HG03565 (cell line): ENCODE data around the gene DAB1.

ENCODE experiments used
- ATAC-seq: cut with Tn5 transposase; IDR thresholded peaks from one replicate; pipeline ENCODE4 v1.9.1; 2021; ENCODE audit warnings: mild to moderate bottlenecking, moderate library complexity; ENCODE audit not compliant: unreplicated experiment

DAB1 gene

GRCh38 chr1:56995414-56996100, 428.3 kb downstream of the DAB1 start:
- no peak for ATAC-seq

DNA sequence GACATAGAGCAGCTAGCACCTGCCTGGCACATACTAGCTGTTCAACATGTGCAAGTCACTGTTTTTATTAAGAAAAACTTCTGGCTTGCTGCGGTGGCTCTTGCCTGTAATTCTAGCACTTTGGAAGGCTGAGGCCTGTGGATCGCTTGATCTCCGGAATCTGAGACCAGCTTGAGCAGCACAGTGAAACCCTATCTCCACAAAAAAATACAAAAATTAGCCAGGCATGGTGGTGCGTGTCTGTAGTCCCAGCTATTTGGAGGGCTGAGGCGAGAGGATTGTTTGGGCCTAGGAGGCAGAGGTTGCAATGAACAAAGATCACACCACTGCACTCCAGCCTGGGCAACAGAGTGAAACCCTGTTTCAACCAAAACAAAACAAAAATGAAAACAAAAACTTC, 430.4 kb downstream of the DAB1 start:
- ATAC-seq, result no peak

DNA sequence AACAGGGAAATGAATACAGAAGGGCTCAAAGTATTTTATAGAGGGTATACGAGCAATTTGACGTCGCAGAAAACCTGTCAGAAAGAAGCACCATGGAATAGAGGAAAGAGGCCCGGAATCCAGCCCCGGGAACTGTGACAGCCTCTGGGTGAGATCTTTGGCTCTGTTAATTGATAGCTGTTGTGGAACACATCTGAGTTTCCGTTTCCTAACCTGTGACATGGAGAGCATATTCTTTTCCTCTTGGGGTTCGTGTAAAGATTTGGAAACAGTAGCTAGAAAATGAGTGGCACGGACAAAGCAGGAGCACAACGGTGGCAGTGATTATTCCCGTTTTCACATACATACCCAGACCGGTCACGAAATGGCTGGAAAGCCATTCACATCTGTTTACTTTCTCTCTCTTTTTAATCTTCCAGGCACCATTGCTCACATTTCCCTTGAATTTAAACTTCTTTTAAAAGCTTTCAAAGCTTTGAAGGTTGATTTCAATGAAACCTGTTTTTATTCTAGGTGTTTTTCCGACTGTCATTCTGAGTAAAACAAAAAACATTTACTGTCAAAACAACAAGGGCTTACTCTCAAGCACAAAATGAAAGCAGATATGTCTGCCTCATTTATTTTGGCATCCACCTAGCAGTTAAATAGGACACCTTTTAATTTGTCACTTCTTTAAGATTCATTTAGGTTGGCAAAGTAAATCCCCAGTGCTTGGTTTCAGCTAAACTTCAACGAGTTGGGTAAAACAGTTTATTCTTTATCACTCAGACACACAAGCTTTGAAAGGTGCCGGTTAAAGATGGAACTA, 431.3 kb downstream of the DAB1 start:
- ATAC-seq, result no peak

DNA sequence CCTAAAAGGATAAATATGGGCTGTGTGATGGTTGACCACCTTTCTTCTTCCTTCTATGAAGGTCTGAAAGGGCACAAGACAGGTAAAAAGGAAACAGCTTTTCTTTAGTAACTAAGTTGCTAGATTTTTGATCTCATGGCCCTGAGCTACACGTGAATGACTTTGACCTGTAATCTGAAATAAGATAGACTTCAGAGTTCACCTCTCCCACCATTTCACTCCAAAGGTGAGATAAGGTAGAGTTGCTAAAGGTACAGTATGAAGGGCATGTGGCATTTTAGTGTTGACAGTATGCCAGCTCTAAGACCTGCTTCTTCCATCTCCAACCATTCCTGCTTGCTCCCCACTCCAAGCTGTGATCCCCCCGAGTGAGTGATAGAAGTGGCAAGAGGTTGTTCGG, 432.3 kb downstream of the DAB1 start:
- no peak for ATAC-seq

GRCh38 chr1:56986397-56986796, 437.5 kb downstream of the DAB1 start:
- ATAC-seq, result no peak

DNA sequence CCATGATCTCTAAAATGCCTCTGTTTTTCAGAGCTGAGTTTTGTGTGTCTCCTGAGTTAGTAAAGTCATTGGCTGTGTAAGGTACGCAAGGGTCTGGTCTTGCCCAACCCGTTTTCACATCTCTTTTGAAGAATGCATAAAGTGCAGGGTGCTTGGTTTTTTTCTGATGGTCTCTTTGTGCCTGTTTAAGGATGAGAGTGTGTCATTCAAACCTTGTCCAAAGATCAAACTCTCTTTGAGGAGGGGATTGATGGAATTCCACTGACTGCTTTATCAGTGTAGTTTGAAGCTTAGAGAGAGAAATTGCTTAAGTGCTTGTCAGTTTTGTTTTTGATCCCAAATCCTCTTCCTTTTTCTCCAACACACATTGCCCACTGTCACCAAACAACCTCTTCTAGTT, 438.0 kb downstream of the DAB1 start:
- ATAC-seq, result no peak

GRCh38 chr1:56983484-56983883, 440.4 kb downstream of the DAB1 start:
- no peak for ATAC-seq

GRCh38 chr1:56979986-56980755, 443.7 kb downstream of the DAB1 start:
- no peak for ATAC-seq

- ATAC-seq, result no peak
These were observed 445.0 kb downstream of the DAB1 start for GRCh38 chr1:56978819-56979218.

GRCh38 chr1:56977910-56978309, 445.9 kb downstream of the DAB1 start:
- no peak for ATAC-seq

- no peak for ATAC-seq
These were observed 448.4 kb downstream of the DAB1 start for GRCh38 chr1:56975446-56975845.

DNA sequence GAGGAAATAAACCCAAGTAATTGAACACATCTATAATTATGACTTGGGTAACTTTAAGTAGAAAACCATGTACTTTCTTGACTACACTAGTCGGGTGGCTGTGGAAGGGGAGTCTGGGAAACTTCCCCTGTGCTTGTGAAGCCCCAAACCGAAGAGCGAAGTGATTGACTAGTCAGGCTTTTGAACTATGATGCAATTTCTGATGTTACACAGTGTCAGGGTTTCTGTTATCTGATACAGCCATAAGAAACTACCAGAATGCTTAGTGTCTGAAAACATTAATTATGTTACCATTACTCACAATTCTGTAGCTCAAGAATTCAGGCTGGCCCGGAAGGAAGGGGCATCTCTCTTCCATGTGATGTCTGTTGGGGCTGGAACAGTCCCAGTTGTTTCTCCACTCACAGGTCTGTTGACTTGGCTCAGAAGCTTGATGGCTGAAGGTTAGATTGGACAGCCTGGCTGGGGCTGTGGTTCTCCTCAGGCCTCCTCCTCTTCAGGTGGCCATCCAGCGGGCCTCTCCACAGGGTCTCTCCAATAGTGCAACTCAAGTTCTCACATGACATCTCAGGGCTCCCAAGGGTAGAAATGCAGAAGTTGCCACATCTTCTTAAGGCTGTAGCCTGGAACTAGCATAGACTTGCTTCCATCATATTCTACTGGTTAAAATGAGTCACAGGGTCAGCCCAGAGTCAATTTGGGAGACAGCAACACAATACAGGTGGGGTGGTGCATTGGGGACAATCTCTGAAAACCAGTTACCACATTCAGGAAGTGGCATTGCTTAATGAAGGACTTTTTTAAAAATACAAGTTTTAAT, 449.7 kb downstream of the DAB1 start:
- ATAC-seq, result no peak

- no peak for ATAC-seq
These were observed 450.9 kb downstream of the DAB1 start for GRCh38 chr1:56972976-56973375.

GRCh38 chr1:56970280-56970679, 453.6 kb downstream of the DAB1 start:
- no peak for ATAC-seq

- no peak for ATAC-seq
These were observed 454.9 kb downstream of the DAB1 start for GRCh38 chr1:56968878-56969495.

DNA sequence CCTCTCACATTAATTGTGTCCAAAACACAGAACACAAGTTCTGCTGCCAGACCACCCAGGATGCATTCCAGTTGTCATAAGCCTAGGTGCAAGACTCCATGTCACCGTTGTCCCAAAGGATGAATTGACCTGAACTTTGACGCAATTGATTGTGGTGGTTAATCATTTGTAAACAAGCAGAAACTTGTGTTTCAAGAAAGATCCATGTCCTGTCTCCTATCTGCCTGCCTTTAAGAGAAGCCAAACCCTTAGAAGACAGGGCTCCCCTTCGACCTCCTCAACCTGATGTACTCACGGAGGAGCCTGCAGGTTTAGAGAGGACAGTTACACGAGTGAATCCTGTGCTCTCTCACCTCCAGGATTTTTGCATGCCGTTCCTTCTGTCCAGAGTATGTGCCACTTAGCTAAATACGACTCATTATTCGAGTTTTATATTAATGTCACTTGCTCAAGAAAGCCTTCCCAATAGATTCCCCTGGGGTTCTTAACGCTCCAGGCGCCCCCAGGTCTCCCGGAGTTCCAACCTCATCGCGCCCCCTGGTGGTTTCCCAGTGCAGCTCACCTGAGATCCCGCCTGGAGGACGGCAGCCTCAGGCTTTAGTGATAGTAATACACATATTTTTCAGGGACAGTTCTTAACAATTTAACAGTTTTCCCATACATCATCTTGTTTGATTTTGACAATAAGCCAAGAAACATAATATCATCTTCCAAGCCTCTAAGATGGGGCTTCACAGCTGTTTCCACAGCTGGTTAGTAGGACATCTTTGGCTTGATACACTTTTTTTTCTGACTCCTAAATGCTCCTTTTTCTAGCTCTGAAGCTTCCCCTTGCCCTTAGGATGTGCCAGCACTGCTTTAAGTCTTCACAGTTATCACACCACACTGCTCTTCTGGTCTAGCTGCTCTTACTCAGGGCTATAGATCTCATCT, 455.7 kb downstream of the DAB1 start:
- no peak for ATAC-seq

GRCh38 chr1:56967355-56967754, 456.5 kb downstream of the DAB1 start:
- no peak for ATAC-seq

GRCh38 chr1:56966698-56966999, 457.2 kb downstream of the DAB1 start:
- ATAC-seq, result no peak

DNA sequence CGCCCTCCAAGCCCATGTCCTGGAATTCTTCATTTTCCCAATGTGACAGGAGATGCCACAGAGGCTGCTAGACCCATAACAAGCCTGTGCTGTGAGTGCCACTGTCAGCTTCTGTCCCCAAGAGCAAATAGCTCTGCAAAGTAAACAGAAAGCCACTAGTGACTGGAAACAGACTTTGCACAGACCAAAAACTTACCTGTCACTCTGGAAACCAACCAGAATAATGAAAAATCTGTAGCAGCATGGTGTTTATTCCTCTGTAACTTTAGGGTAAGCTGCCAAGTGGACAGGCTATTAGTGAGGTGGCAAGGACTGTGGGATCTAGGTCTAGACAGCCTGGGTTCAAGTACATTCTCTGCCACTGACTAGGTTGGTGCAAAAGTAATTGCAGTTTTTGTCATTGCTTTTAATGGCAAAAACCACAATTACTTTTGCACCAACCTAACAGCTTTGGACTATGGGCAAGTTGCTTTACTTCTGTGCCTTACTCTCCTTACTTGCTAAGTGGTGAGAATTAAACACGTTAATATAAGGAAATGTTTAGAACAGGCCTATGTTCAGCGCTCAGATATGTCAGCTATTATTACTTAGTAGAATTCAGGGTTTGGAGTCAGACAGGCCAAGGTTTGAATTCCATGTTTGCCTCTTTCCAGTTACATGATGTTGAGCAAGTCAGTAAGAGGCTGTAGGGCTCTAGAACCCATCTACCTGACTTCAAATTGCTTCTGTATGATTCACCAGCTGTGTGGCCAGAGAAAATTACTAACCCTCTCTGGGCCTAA, 457.8 kb downstream of the DAB1 start, which contains the start of gene C8B:
Gene C8B (minus strand): TSS at position 100 of the 782 bp plus-strand sequence. CDS start 67 bp downstream, at position 33.
- ATAC-seq, result no peak
